Activated CD4-positive, alpha-beta T cell treated with anti-CD3 and anti-CD28 coated beads, Interleukin-2, amount 50 U/mL, for 16 hours (primary cell): Measurements from ENCODE around the gene TRIM63.
"Not testable (repeated sequence)": the region's sequence is repeated elsewhere in the genome, so short reads cannot be mapped to it uniquely, and the experiment has no call there.

ENCODE experiments used
- DNase-seq: peaks from one replicate; pipeline ENCODE4 v3.0.0-alpha.2; 2020

The TRIM63 gene

DNA sequence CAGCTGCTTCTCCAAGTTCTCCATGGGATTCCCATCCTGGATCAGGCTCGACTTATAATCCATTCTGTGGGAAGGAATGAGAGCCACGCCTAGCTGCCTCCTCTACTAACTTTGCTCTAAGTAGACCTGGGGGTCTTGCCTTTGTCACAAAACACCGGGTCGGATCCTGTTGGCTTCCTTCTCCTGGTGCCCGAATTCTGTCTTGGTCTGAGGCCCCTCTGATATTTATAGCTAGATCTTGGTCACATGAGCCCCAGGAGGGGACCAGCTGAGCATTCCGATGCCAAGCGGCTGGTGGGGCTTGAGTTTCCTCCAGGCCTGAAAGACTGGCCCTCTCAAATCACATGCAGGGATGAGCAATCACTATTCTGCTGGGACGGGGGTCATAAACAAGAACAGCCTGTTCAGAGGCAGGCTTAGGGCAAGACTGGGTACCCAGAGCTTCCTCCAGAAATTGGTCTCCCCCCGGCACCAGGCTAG is at the start of gene TRIM63:
Gene TRIM63 (minus strand): TSS at position 199 of the 480 bp plus-strand sequence. CDS start 136 bp downstream, at position 63.
- DNase-seq = no peak

DNA sequence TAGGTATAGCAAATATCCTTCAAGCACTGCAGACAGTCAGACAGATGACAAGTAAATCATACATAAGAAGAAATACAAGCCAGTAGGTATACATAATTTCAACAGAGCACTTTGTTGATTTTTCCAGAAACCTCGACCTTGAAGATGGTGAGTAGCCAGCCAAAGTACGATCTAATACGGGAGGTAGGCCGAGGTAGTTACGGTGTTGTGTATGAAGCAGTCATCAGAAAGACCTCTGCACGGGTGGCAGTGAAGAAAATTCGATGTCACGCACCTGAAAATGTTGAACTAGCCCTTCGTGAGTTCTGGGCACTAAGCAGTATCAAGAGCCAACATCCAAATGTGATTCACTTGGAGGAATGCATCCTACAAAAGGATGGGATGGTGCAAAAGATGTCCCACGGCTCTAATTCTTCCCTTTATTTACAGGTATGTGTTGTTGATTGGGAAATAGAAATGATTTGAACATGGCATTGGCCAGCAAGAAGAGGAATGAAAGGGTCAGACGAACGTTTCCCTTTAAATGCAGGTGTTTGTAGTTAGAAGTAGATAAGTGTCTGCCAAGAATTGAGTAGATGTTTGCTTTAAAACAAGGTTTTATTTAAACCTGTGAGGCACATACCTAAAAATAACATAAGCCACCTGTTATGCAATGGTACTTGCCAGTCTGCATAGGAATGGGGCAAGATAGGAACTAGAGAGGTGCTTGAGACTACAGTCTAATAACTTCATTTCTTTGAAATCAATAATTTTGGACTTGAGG is 46.9 kb upstream of the TRIM63 start:
- DNase-seq = no peak

DNA sequence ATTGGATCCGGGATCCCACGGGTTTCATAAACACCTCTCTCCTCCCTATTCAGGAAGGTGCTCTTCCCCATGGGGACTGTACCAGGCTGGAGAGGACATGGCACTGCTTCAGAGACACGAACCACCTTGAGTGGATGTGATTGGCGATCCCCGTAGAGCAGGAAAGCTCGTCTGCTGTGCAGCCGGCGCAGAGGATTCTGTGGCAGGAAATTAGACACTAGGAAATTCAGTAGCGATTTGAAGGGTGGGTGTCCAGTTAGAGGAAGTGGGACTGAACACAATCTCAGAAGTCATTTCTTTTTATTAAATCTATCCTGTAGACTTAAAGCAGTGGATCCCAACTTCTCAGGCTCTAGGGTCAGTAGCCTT is 45.0 kb upstream of the TRIM63 start:
- DNase-seq = peak; percentile 31

DNA sequence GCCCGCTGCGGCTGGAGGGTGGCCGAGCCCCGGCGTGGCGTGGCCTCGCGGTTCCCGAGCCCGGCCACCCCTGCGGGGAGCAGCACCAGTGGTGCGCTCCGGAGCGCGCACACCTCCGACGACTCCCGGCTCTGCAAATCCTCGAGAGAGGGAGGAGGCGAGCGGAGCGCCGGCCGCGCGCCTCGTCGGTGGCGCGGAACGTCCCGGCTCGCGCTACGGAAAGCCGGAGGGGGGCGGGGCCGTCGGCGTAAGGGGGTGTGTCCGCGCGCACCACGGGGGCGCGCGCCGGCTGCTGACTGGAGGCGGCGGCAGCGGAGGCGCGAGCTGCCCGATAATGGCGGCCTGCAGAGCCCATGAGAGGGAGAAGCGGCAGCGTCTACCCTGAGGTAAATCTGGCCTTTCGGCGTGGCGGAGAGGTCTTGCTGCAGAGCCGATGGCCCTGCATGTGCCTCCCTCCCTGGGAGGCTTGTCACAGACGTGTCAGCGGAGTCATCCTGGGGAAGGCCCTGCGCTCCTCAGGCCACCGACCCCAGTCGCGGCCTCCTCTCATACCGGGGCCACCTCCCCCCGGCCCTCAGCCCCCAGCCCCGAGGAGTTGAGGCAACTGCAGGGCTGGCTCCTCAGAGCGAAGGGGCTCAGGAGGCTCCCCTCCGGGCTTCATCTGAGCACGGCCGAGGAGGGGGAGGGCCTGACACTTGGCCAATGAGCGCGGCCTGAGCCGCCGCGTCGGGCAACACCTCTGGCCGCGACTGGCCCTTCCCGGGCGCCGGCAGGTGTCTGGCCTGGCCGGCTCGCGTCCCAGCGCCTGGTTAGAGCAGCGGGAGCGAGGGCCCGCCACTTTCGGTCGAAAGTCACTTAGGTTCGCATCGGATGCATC is 44.3 kb upstream of the TRIM63 start, which contains the start of gene PDIK1L:
Gene PDIK1L (plus strand): TSS at position 295 of the 877 bp plus-strand sequence. CDS start 2,485 bp downstream, outside the sequence.
- peak; percentile 94 for DNase-seq

DNA sequence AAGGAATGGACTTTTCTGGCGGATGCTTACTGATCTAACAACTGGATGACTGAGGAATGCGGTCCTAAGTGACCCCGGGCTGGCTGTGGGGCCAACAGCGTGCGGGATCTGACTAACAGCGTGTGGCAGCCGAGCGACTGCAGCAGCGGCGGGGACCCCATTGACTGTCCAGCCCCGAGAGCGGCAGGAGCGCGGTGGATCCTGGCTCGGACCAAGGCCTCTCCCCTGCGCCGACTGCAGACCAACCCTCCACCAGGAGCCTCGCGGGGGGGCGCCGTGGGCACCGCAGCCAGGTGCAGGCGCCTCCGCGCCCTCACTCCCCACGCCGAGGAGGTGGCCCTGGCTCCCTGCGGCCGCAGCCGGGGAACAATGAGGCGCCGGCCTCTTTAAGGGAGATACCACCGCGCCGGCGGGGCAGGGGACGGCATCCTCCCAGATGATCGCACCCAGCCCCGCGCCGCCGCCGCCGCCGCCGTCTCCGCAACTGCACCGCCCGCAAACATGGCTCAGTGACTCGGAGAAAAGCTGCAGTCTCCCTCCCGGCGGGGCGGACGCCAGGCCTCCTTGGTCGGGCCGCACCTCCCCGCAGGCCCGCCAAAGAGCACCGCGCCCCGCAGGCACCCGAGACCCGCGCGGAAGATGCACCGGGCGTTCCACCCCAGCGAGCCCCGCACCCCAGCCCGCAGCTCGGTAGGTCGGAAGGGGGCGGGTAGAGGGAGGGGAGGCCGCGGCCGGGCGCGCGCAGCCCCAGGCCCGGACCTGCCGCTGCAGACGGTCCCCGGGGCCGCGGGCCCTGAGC is 43.5 kb upstream of the TRIM63 start:
- peak; percentile 69 for DNase-seq

DNA sequence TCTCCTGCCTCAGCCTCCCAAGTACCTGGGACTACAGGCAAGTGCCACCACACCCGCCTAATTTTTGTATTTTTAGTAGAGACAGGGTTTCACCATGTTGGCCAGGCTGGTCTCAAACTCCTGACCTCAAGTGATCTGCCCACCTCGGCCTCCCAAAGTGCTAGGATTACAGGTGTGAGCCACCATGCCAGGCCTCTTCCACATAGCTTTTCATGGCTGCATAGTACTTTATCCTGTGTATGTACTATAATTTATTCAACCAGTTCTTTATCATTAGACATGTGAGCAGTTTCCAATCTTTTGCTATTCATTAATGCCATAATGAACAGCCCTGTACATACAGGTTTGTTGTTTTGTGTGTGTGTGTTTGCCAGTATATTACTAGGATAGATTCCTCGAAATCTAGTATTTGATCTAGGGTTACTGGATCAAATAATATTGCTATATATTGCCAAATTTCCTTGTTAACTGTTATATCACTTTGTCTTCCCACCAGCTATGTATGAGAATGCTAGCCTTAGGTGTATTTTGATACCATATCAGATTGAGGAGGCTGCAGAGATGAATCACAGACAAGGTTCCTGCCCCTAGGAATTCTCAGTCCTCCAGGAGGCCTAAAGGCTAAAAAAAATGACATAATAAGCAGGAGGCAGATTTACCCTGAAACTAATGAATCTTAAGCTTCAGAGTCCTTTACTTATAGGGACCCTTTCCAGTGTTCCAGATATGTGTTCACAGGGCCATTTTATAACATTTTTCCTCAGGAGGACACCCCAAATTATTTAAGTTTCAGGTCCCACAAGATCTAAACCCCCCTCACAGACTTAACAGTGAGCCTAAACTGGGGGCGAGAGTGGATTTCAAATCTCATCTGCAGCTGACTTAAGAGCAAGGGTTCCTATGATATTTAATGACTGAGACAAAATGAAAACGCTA is 42.1 kb upstream of the TRIM63 start:
- DNase-seq = no peak

DNA sequence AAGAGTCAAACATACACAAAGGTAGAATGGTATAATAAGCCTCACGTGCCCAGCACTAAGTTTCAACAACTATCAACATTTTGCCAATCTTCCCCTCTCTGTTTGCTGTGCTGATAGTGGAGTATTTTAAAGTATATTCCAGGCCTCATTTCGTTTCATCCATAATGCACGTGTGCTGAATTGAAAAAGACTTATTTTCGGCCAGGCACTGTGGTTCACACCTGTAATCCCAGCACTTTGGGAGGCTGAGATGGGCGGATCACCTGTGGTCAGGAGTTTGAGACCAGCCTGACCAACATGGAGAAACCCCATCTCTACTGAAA is 37.8 kb upstream of the TRIM63 start:
- not testable (repeated sequence) for DNase-seq

DNA sequence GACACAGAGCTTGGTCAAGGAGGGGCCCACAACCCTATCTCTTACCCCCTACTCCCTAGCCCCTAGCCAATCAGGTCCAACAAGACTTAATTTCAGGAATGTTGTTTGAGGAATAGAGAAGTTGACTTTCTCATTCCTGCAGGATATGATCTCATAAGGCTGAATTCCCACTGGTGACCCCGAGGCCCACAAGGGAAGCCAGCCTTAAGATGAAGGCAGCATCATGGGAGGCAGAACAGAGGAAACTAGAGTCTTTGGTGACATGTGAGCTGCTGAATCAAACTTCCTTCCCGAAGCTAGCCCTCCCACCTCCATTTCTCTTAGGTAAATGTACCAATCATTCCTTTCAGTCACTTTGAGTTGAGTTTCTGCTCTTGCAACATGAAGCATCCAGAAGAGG is 35.1 kb upstream of the TRIM63 start:
- no peak for DNase-seq

DNA sequence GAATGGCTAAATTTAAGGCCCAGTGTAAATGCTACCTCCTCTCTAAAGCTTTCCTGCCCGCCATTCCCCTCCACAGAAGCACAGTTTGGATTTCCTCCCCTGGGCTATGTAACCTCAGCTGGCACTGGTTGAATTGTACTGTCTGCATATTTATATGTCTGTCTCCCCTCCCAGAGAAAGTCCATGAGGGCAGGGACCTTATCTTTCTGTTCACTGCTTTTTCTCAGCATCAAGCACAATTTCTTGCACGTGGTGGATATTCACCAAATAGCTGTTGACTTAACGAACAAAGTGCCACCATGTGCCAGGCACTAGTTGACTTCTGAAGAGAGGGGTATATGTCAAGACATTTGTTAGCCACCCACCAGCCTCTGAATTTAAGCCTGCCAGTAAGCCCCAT is 34.7 kb upstream of the TRIM63 start:
- DNase-seq = no peak

DNA sequence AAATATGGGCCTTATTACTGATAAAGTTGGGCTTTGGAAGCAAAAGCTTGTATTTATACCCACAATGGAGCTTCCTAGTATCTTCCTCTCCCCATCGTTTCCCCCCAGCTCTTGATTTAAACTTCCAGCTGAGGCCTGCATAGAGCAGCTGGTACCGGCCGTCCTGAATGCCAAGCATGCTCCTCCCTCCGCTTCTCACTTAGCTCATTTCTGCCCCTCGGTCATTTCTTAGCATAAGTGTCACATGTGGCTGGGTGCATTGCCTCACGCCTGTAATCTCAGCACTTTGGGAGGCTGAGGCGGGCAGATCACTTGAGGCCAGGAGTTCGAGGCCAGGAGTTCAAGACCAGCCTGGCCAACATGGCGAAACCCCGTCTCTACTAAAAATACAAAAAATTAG is 32.8 kb upstream of the TRIM63 start:
- DNase-seq = not testable (repeated sequence)

DNA sequence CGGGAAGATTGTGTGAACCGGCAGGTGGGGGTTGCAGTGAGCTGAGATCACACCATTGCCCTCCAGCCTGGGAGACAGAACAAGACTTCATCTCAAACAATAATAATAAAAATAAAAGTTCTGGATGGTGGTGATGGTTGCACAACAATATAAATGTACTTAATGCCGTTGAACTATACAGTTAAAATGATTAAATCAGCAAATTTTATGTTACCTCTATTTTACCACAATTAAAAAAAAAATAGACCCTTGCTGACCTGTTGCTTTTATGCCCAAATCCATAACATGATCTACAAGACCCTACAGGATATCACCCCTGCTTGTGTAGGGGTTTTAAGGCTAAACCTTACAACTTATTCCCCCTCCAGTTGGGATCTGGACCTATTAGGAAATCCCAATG is 32.4 kb upstream of the TRIM63 start:
- DNase-seq = no peak

DNA sequence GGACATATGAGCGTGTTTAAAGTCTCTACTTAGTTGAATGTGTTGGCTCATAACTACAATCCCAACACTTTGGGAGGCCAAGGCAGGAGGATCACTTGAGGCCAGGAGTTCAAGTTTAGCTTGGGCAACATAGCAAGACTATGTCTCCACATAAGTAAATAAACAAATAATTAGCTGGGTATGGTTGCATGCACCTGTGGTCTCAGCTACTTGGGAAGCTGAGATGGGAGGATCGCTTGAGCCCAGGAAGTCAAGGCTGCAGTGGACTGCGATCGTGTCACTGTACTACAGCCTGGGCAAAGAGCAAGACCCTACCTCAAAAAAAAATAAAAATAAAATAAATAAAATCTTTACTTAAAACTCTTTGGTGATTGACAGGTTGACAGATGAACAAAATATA is 31.2 kb upstream of the TRIM63 start:
- no peak for DNase-seq

DNA sequence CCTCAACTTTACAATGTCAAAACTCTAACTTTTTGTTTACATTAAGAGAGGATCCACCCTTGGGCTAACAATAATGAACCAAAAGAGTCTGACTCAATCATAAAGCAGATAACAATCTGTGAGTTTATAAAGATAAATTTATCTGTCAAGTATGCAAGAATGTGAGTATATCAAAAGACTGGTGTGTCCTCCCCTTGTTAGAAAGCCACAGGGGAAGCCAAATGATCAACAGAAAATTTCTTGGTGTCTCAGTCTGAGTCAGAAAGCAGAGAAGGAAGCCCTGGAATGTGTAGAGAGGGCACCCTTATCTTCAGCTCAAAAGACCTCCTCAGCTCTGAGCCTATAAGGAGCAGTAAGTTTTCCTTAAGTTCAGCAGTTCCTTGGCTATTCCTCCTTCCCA is 30.3 kb upstream of the TRIM63 start:
- peak; percentile 46 for DNase-seq

DNA sequence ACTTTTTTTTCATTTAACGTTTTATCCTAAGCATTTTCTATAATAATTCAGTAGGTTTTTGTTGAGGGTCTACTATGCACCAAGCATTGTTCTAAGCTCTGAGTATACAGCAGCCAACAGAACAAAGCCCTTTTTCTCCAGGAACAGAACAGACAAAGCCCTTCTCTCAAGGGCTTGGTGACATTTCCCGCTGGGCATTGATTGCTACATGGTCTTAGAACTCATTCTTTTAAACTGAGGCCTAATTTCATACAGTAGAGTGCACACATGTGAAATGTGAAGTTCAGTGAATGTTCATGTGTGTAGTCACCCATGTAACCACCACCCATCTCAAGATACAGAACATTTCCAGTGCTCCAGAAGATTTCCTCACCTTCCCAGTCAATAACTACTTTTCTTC is 29.0 kb upstream of the TRIM63 start:
- DNase-seq = no peak

DNA sequence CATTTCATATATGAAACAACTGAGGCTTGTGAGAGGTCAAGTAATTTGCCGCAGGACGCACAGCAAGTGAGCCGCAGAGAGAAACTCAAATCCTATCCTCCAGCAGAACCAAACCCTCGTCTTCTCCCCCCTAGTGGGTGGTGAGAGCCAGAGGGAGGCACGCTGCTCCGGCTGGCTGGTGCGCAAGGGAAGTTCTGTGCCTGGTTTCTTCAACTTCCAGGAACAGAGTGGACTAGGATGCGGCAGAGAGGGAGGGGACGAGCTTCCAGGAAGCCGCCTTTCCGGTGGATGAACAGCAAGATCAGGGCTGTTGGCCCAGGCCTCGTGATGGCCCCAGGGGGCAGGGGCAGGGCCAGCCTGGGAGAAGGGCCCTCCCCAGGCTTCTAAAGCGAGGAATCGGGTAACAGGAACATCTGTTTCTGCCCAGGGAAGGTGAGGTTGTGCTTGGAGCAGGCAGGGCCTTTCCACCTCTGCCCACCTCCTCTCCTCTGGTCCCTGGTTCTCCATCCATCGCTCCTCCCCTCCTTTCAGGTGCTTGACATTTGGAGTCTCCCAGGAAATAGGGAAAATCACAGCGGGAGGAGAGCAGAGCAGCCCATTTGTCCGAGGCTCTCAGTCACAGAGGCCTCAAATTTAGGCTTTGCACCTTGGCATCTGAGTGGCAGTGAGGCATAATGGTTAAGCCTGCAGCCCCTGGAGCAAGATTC is 27.4 kb upstream of the TRIM63 start:
- no peak for DNase-seq

DNA sequence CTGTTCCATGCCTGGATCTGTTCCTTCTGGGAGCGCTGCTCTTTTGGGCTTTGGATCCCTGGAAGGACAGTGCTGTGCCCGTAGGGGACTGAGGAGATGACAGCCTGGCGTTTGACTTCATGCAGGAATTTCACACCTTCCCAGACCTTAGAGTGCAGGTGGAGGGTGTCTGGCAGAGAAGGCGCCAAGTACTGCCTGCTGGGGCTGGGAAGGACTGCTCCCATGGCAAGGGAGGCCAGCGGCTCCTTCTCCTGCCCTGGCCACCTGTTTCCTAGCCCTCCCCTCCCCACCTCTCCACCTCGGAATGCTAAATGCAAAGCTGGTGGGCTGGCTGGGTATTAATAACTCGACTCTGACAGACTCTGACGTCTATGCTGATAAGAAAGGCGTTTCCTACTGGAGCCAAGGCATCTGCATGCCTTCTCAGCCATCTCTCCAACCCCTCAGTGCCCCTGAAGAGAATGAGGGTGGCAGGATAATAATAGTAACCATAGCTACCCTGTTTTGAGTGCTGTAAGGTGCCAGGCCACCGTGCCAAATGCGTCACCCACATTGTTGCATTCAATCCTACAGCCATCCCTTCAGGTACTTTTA is 26.7 kb upstream of the TRIM63 start:
- no peak for DNase-seq

DNA sequence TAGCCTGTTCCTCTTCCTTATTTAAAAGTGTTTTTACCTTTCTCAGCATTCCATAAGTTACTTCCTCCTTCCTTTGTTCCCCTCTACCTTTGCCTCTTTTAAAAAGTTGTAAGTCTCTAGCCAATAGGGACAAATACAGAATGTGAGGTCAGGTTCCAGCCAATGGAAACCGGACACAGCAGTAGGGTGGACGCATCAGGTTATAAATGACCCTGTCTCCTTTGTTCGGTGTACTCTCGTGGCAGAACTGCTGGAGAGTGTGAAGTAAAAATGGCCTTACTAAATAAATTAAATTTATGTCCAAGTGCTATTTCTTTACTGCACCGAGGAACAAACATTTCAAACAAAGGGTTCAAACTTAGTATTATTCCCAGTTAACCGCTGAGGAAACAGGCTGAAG is 26.1 kb upstream of the TRIM63 start:
- DNase-seq = not testable (repeated sequence)

DNA sequence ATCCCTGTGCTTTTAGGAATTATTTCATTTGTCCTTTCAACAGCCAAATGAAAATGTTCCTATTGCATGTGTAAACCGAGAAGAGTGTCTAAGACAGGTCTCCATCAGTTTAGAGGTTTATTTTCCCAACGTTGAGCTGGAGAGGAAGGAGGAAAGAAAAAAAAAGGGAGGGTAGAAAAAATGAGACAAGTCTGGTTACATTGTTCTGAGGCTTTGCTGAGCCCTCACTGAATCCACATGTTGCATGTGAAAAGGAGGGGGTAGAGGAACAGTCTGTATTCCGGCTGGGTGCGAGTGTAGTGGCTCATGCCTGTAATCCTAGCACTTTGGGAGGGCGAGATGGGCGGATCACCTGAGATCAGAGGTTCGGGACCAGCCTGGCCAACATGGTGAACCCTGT is 25.0 kb upstream of the TRIM63 start:
- DNase-seq = no peak

DNA sequence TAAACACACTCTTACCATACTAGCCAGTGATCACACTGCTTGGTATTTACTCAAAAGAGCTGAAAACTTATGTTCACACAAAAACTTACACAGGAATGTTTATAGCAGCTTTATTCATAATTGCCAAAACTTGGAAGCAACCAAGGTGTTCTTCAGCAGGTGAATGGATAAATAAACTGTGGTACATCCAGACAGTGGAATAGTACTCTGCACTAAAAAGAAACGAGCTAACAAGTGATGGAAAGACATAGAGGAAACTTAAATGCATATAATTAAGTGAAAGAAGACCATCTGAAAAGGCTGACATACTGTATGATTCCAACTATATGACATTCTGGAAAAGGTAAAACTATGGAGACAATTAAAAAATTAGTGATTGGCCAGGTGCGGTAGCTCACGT is 23.5 kb upstream of the TRIM63 start:
- no peak for DNase-seq

DNA sequence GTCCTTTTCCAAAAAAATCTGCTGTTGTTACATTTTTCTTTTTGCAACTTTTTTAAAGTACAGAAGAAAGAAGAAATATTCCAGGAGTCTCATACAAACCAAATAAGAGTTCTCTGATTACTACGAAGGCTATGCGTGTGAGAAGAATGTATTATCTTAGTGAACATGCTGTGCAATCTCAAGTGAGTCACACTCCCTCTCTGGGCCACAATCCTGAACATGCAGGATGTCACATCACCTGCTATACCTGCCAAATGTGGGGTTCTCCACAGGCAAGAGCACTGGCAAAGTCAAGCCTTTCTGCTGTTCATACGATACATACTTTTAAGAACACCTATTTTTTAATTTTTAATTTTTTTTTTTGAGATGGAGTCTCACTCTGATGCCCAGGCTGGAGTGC is 21.7 kb upstream of the TRIM63 start:
- no peak for DNase-seq

DNA sequence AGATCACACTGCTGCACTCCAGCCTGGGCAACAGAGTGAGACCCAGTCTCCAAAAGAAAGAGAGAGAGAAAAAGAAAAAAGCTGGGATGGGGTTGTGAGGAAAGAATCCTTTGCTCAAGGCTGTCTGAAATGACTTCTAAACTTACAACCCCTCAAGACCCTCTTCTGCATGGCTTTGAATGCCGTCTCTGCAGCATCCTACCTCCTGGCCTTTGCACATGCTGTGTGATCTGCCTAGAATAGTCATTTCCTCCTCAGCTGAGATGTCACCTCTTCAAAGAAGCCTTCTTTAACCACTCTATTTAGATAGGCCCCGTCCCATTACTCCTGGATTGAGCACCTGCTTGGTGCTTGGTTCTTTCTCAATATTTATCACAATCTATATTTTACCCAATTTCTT is 17.4 kb upstream of the TRIM63 start:
- no peak for DNase-seq
